ENCODE data around the gene DOCK4. TPM values are rescaled to one million over a fixed set of nuclear protein-coding genes. Genes with fewer than 3 reads are reported as not detected.
A peak's percentile ranks its signal among the peaks of the same experiment; 100 is the strongest.

Gene DOCK4
- total and polyA plus RNA-seq, 2 of the 8 experiments (the other 6 are each of a cell fraction or from before 2014, with no cell fraction given): 5.1 to 23.6 TPM

- peaks cover 3% of the 10 kb centered on the region; the same call in 1 of the 2 replicates for H3K79me1 ChIP-seq (ENCODE audit: low read depth, low read length)
- H2AFZ ChIP-seq (ENCODE audit: low read length): no peak overlapping the region
- no peak overlapping the region for H2BK15ac ChIP-seq (ENCODE audit: low read length)
- no peak overlapping the region for H2BK120ac ChIP-seq (replicated peaks; ENCODE audit: low read depth, low read length)
- H3K27me3 ChIP-seq (replicated peaks in 1 of 4; ENCODE audit: control insufficient read depth in 3 of 4, extremely low read depth in 1 of 4, insufficient read depth in 3 of 4, low read length in 3 of 4): no peaks in the 10 kb centered on the region; a peak in 1 of 7 replicates
- TF ChIP-seq TAF1 (IDR thresholded peaks at IDR 0.05; ENCODE audit: low read depth, low read length) (no peak), SRF (IDR thresholded peaks at IDR 0.05; ENCODE audit: low read depth, low read length) (no peak), RXRA (IDR thresholded peaks at IDR 0.05; ENCODE audit: insufficient read depth, low read depth, low read length) (no peak), TBP (IDR thresholded peaks at IDR 0.05; ENCODE audit: low read depth, low read length) (no peak), MAX (IDR thresholded peaks at IDR 0.05) (no peak), MAFK (IDR thresholded peaks at IDR 0.05; ENCODE audit: low read depth, low read length) (no peak), POLR2A (IDR thresholded peaks at IDR 0.05; ENCODE audit: control extremely low read depth in 1 of 2, low read depth in 2 of 2, low read length in 2 of 2) (no peak), POU5F1 (IDR thresholded peaks at IDR 0.05; ENCODE audit: low read depth, low read length) (no peak), PHF8 (conservative IDR thresholded peaks at IDR 0.05; ENCODE audit: low read depth, low read length) (no peak), RFX5 (IDR thresholded peaks at IDR 0.05; ENCODE audit: borderline replicate concordance, low read depth, low read length) (no peak), EZH2 (IDR thresholded peaks at IDR 0.05; ENCODE audit: low read depth, low read length, severe bottlenecking) (no peak)
- no peaks in the 10 kb centered on the region for H3K36me3 ChIP-seq (ENCODE audit: control insufficient read depth in 2 of 4, insufficient read depth in 4 of 4, low read length in 3 of 4)
- H3K4ac ChIP-seq (replicated peaks; ENCODE audit: insufficient read length, low read depth, low read length): no peak overlapping the region
- no peak overlapping the region for H3K14ac ChIP-seq (ENCODE audit: insufficient read length)
- peak overlapping the region; percentile 83 to 99; a peak in 2 of 4 replicates for H3K4me2 ChIP-seq (ENCODE audit: insufficient read depth in 1 of 2, low read depth in 2 of 2, low read length in 2 of 2)
- H3K56ac ChIP-seq (replicated peaks; ENCODE audit: insufficient read length, low read depth, low read length): no peak overlapping the region
- 70% methylated on average over 4 of the region's 4 CpGs; no CpG with 5 or more reads in 1 of the 2 experiments for WGBS, 2 experiments (ENCODE audit: extremely low coverage in 1 of 2, insufficient coverage in 1 of 2, insufficient read length in 1 of 2, insufficient replicate concordance in 2 of 2, low coverage in 1 of 2, low lambda C conversion rate in 2 of 2, missing lambda C conversion rate in 1 of 2)
- no peak overlapping the region for H4K91ac ChIP-seq (replicated peaks; ENCODE audit: insufficient read length, low read length)
- no peak overlapping the region for H2BK5ac ChIP-seq (ENCODE audit: low read depth, low read length)
- no peak overlapping the region for H2BK12ac ChIP-seq (ENCODE audit: low read depth, low read length)
- H4K20me1 ChIP-seq (replicated peaks in 1 of 2; ENCODE audit: control insufficient read depth in 1 of 2, insufficient read depth in 2 of 2, low read length in 2 of 2): no peaks in the 10 kb centered on the region
- no peaks in the 10 kb centered on the region for H3K9me3 ChIP-seq (ENCODE audit: insufficient read depth in 2 of 2, low read depth in 1 of 2, low read length in 1 of 2)
- DNase-seq (ENCODE audit: low read depth in 1 of 2, low spot score in 2 of 2) (no peak), FAIRE-seq (no peak)
- peaks cover 0 to 11% (median 7%) of the 10 kb centered on the region in 4 experiments; a peak in 5 of 7 replicates for H3K4me1 ChIP-seq (replicated peaks in 1 of 4; ENCODE audit: control insufficient read depth in 3 of 4, insufficient read depth in 4 of 4, low read length in 3 of 4)
- CTCF ChIA-PET (ENCODE audit: partially characterized antibody): interaction anchor here (1.2 to 1.3 kb wide), 3 partner anchors 10 to 212 kb away, joined by 3 to 5 read pairs (median 3); no protein-coding TSS in a partner anchor
- H2AK5ac ChIP-seq (ENCODE audit: low read depth, low read length): no peak overlapping the region
- H3K23ac ChIP-seq (ENCODE audit: insufficient read length): no peak overlapping the region
- H3K18ac ChIP-seq (ENCODE audit: extremely low read depth, low read length): no peak overlapping the region
- no peak overlapping the region for H3K27ac ChIP-seq (ENCODE audit: low read depth, low read length)
- peaks cover 21% of the 10 kb centered on the region for H3K23me2 ChIP-seq (ENCODE audit: low read depth, low read length)
- no peak overlapping the region for H3K9ac ChIP-seq (replicated peaks in 1 of 4; ENCODE audit: extremely low read depth in 1 of 4, low read depth in 3 of 4, low read length in 3 of 4)
- peaks cover 5 to 73% of the 10 kb centered on the region in 2 experiments; a peak in 3 of 4 replicates for H3K79me2 ChIP-seq (ENCODE audit: control insufficient read depth in 1 of 2, insufficient read depth in 2 of 2, low read length in 2 of 2)
- no peak overlapping the region for H2BK20ac ChIP-seq (ENCODE audit: low read length)
- H4K8ac ChIP-seq (ENCODE audit: extremely low read depth, insufficient read depth, low read length): no peak overlapping the region
- POLR2A ChIA-PET (ENCODE audit: partially characterized antibody): interaction anchor here (2.0 to 4.6 kb wide), 2 partner anchors 10 to 248 kb away, joined by 5 to 29 read pairs; partner anchors contain the start of gene IFRD1
- peak overlapping the region in 1 of 4 experiments; percentile 94; a peak in 2 of 8 replicates for H3K4me3 ChIP-seq (ENCODE audit: extremely low read depth in 1 of 4, insufficient read depth in 2 of 4, low read depth in 3 of 4, low read length in 4 of 4)
- H4K5ac ChIP-seq (ENCODE audit: insufficient read length, low read depth, low read length): no peak overlapping the region
These were observed 2.8 kb downstream of the DOCK4 start for GRCh38 chr7:112203365-112203739.

Measured in H1 (cell line).